ENCODE results near the gene PPP1R14D. TPM values are rescaled to one million over a fixed set of nuclear protein-coding genes. Genes with fewer than 3 reads are reported as not detected.
A peak's percentile ranks its signal among the peaks of the same experiment; 100 is the strongest.
"Not testable (repeated sequence)": the region's sequence is repeated elsewhere in the genome, so short reads cannot be mapped to it uniquely, and the experiment has no call there.

PPP1R14D gene
- total RNA-seq, 6 experiments from 2014 or later = not detected

- Histone ChIP-seq H3K36me3 (no peaks in the 10 kb centered on the region), H3K4me3 (no peak overlapping the region), H3K27ac (no peak overlapping the region), H3K4me1 (no peaks in the 10 kb centered on the region), H3K9me3 (no peaks in the 10 kb centered on the region), H3K27me3 (no peaks in the 10 kb centered on the region)
- 86% methylated on average over 4 of the region's 4 CpGs for WGBS (ENCODE audit: insufficient coverage, low coverage, low lambda C conversion rate, missing lambda C conversion rate)
- intact Hi-C loops (cut with DNase I) = no loop called here
- TF ChIP-seq CTCF (IDR thresholded peaks at IDR 0.05) (no peak), POLR2A (IDR thresholded peaks at IDR 0.05) (no peak)
- DNase-seq = peak in 1 of 3 donors; percentile 3
- no peak for ATAC-seq
Observed at GRCh38 chr15:40867199-40867598, 38.7 kb upstream of the PPP1R14D start.

GRCh38 chr15:40863660-40864270 is 35.3 kb upstream of the PPP1R14D start:
- WGBS (ENCODE audit: insufficient coverage, low coverage, low lambda C conversion rate, missing lambda C conversion rate) = 57% methylated on average over 3 of the region's 4 CpGs
- H3K27me3 ChIP-seq = no peaks in the 10 kb centered on the region
- H3K27ac ChIP-seq = no peak overlapping the region
- TF ChIP-seq CTCF (IDR thresholded peaks at IDR 0.05) (no peak), POLR2A (IDR thresholded peaks at IDR 0.05) (no peak)
- H3K4me1 ChIP-seq = no peaks in the 10 kb centered on the region
- H3K4me3 ChIP-seq = no peak overlapping the region
- H3K36me3 ChIP-seq = no peaks in the 10 kb centered on the region
- peak in 1 of 3 donors; percentile 25 for DNase-seq
- intact Hi-C loops (cut with DNase I) = no loop called here
- no peak for ATAC-seq
- no peaks in the 10 kb centered on the region for H3K9me3 ChIP-seq

DNA sequence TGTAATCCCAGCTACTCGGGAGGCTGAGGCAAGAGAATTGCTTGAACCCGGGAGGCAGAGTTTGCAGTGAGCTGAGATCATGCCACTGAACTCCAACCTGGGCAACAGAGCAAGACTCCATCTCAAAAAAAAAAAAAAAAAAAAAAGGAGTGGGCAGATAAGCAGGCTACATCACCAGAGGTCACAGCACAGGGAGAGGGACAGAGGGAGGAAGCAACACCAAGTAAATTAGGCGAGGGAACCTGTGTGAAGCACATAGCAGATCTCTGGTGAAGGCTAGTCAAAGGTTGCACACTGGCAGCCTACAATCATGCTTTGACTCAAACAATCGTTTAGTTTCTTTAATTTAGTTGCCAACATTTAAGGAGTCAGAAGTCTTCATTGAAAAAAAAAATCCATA is 32.6 kb upstream of the PPP1R14D start:
- H3K27ac ChIP-seq; DNase-seq; ATAC-seq; H3K4me1 ChIP-seq; intact Hi-C loops (cut with DNase I); H3K27me3 ChIP-seq; H3K36me3 ChIP-seq; H3K4me3 ChIP-seq; H3K9me3 ChIP-seq: not testable (repeated sequence)
- WGBS (ENCODE audit: insufficient coverage, low coverage, low lambda C conversion rate, missing lambda C conversion rate) = 66% methylated on average over 4 of the region's 4 CpGs

DNA sequence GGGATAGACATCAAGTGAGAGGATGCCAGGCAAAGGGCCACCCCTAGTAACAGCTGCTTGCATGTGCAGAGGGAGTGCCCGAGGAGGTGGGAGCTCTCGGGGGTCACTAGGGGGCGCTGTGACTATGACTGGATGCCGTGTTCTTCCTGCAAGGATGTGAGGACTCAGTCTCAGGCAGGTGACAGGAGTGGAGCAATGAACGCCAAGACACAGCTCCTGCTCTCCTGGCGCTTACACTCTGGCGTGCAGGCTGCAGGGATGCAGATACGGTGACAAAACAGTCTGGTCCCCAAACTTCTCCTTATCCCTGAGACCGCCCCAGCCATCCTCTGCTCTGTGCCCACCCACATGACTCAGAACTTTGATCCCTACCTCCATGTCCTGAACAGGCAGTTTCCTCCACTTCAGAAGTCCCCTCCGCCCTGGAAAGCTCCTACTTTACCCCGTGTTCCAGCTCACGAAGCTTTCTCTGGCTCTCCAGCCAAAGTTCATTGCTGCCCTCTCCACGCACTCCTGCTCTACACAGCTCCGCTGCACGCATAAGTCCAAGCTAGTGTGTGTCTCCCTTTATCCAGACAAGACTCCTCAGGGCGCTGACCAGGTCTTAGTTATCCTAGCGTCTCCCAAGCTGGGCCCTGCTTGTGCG is 30.8 kb upstream of the PPP1R14D start:
- 34% methylated on average over 10 of the region's 18 CpGs for WGBS (ENCODE audit: insufficient coverage, low coverage, low lambda C conversion rate, missing lambda C conversion rate)
- intact Hi-C loops (cut with DNase I) = loop anchor here in 1 of 2 donors (5.0 kb wide), 1 partner anchor 33 kb away; the partner anchor contains the start of gene VPS18
- Histone ChIP-seq H3K36me3 (no peaks in the 10 kb centered on the region), H3K27ac (no peak overlapping the region), H3K27me3 (no peaks in the 10 kb centered on the region), H3K9me3 (no peaks in the 10 kb centered on the region), H3K4me3 (no peak overlapping the region), H3K4me1 (no peaks in the 10 kb centered on the region)
- DNase-seq = peak; percentile 74 to 76 (median 75)
- ATAC-seq = peak; percentile 73 to 78 (median 76)
- TF ChIP-seq CTCF (IDR thresholded peaks at IDR 0.05) = peak; percentile 49 to 75 (median 69)
- no peak for TF ChIP-seq POLR2A (IDR thresholded peaks at IDR 0.05)

DNA sequence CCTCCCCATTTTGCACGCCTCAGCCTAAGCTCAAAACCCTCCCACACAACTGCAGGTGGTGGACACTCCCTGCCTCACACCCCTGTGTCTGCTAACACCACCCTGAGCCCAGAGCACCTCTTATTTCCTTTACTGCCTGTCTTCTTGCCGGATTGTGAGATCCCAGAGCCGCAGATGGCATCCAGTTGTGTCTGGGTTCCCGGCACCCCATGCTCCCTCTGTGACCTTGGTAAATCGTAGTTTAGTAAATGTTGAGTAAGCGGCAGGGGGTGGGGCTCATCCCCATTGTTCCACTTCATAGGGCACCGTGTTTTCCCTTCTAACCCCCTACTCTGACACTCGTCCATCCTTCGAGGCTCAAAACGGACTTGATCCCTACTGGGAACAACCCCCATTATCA is 30.2 kb upstream of the PPP1R14D start:
- intact Hi-C loops (cut with DNase I) = loop anchor here in 1 of 2 donors (5.0 kb wide), 1 partner anchor 34 kb away; the partner anchor contains the start of gene VPS18

More for the DNA sequence above, 30.2 kb upstream of the PPP1R14D start:
- DNase-seq = no peak
- 44% methylated on average over 9 of the region's 10 CpGs for WGBS (ENCODE audit: insufficient coverage, low coverage, low lambda C conversion rate, missing lambda C conversion rate)
- Histone ChIP-seq H3K36me3 (no peaks in the 10 kb centered on the region), H3K4me3 (no peak overlapping the region), H3K4me1 (no peaks in the 10 kb centered on the region), H3K9me3 (no peaks in the 10 kb centered on the region), H3K27me3 (no peaks in the 10 kb centered on the region), H3K27ac (no peak overlapping the region)
- no peak for TF ChIP-seq CTCF (IDR thresholded peaks at IDR 0.05)
- no peak for TF ChIP-seq POLR2A (IDR thresholded peaks at IDR 0.05)
- ATAC-seq = no peak
